Measurements from ENCODE around the gene LILRB3.

DNA sequence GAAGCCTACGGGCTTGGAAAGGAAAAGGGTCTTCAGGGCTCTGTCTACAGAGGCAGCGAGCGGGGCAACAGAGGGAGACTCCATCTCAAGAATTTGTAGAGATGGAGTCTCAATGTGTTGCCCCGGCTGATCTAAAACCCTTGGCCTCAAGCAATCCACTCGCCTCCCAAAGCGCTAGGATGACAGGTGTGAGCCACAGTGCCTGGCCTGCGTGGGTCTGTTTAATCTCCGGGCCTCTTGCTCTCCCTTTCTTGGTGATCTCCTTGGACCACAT, 14.1 kb downstream of the LILRB3 start:
- TF ChIP-seq, protein P1, sequence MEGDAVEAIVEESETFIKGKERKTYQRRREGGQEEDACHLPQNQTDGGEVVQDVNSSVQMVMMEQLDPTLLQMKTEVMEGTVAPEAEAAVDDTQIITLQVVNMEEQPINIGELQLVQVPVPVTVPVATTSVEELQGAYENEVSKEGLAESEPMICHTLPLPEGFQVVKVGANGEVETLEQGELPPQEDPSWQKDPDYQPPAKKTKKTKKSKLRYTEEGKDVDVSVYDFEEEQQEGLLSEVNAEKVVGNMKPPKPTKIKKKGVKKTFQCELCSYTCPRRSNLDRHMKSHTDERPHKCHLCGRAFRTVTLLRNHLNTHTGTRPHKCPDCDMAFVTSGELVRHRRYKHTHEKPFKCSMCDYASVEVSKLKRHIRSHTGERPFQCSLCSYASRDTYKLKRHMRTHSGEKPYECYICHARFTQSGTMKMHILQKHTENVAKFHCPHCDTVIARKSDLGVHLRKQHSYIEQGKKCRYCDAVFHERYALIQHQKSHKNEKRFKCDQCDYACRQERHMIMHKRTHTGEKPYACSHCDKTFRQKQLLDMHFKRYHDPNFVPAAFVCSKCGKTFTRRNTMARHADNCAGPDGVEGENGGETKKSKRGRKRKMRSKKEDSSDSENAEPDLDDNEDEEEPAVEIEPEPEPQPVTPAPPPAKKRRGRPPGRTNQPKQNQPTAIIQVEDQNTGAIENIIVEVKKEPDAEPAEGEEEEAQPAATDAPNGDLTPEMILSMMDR (IDR thresholded peaks at IDR 0.05) = no peak
- TF ChIP-seq POLR2A (IDR thresholded peaks at IDR 0.05) = no peak
